A673 (cell line): Measurements from ENCODE around the gene CASKIN2. TPM values are rescaled to one million over a fixed set of nuclear protein-coding genes. Genes with fewer than 3 reads are reported as not detected.
"Not testable (repeated sequence)": the region's sequence is repeated elsewhere in the genome, so short reads cannot be mapped to it uniquely, and the experiment has no call there.

Source experiments
- BruUV-seq: library from RNA; stranded (reverse); fragments of 400-500 nt; replicated peaks from 2 replicates; lab custom pipeline; 2021; lab: Mats Ljungman, UMichigan
- CTCF ChIA-PET: fragments of 300-600 bp; sonication (Branson Sonifier 250); formaldehyde crosslinking; loops from one replicate; lab custom pipeline; 2022; ENCODE audit warnings: antibody characterized with exemption; lab: Charles Lee
- POLR2A ChIA-PET: fragments of 300-600 bp; sonication (Branson Sonifier 250); formaldehyde crosslinking; loops from one replicate; lab custom pipeline; 2022; ENCODE audit warnings: antibody characterized with exemption; ENCODE audit not compliant: low non-redundant PET; lab: Charles Lee
- DNase-seq: peaks from one replicate; pipeline ENCODE4 v3.0.0-alpha.2; 2015; ENCODE audit warnings: low spot score
- H3K27ac ChIP-seq: fragments of 200-600 bp; sonication (generic); 2 replicates; pipeline ENCODE4 v1.5.1; 2016; ENCODE audit warnings: mixed run types, low read depth, mild to moderate bottlenecking, mixed read lengths, antibody characterized with exemption, low read length; ENCODE audit not compliant: poor library complexity, severe bottlenecking
- H3K27me3 ChIP-seq: fragments of 200-600 bp; sonication (generic); replicated peaks from 2 replicates; pipeline ENCODE4 v1.6.1; 2017; ENCODE audit warnings: mixed run types, low read depth, mild to moderate bottlenecking, mixed read lengths, antibody characterized with exemption, low read length; ENCODE audit not compliant: insufficient read depth, poor library complexity
- H3K36me3 ChIP-seq: fragments of 200-600 bp; sonication (generic); 2 replicates; pipeline ENCODE4 v1.6.1; 2016; ENCODE audit warnings: mixed run types, mild to moderate bottlenecking, mixed read lengths, antibody characterized with exemption, low read length; ENCODE audit not compliant: insufficient read depth, poor library complexity, severe bottlenecking
- H3K4me1 ChIP-seq: fragments of 200-600 bp; sonication (generic); 2 replicates; pipeline ENCODE4 v1.6.1; 2017; ENCODE audit warnings: mixed run types, mild to moderate bottlenecking, mixed read lengths, antibody characterized with exemption, low read length; ENCODE audit not compliant: insufficient read depth, poor library complexity, severe bottlenecking
- H3K4me3 ChIP-seq: fragments of 200-600 bp; sonication (generic); 2 replicates; pipeline ENCODE4 v1.5.1; 2016; ENCODE audit warnings: low read depth, mixed run types, mild to moderate bottlenecking, mixed read lengths, low read length; ENCODE audit not compliant: poor library complexity, severe bottlenecking
- H3K9me3 ChIP-seq: fragments of 200-600 bp; sonication (generic); 2 replicates; pipeline ENCODE4 v1.6.1; 2016; ENCODE audit warnings: mixed run types, low read depth, mild to moderate bottlenecking, mixed read lengths, antibody characterized with exemption, low read length; ENCODE audit not compliant: poor library complexity, severe bottlenecking
- CTCF ChIP-seq: fragments of 300-800, 200-600 bp; sonication (generic); conservative IDR thresholded peaks from 2 replicates; pipeline ENCODE4 v1.5.1; 2017; ENCODE audit warnings: low read depth, mild to moderate bottlenecking, antibody characterized with exemption, low read length, moderate library complexity, mixed read lengths
- EZH2 ChIP-seq: fragments of 200-600 bp; sonication (generic); IDR thresholded peaks from 2 replicates; pipeline ENCODE4 v1.6.1; 2017; ENCODE audit warnings: borderline replicate concordance, low read depth, mild to moderate bottlenecking, mixed read lengths, antibody characterized with exemption, low read length; ENCODE audit not compliant: poor library complexity, severe bottlenecking
- intact Hi-C: fragments of 100-400 bp; cut with micrococcal nuclease; formaldehyde crosslinking; loops from one replicate; pipeline ENCODE4 v1.10.0; 2022; ENCODE audit not compliant: unreplicated experiment
- total RNA-seq: library from RNA; stranded (reverse); gene quantifications from 2 replicates; pipeline ENCODE4 v1.2.3, GENCODE V29; 2021

CASKIN2 gene
- total RNA-seq, 1 experiment from 2014 or later, result 32.6 TPM

GRCh38 chr17:75481194-75482068, 33.9 kb downstream of the CASKIN2 start:
- DNase-seq, result no peak
- ChIA-PET CTCF (interaction anchor here (0.5 to 0.6 kb wide), 2 partner anchors 11 to 44 kb away, joined by 3 to 5 read pairs; partner anchors contain the start of gene LLGL2), POLR2A (no interaction called here)
- H3K9me3 ChIP-seq, result no peaks in the 10 kb centered on the region
- intact Hi-C loops, result no loop called here
- no peaks in the 10 kb centered on the region for H3K27me3 ChIP-seq
- TF ChIP-seq EZH2 (no peak), CTCF (no peak)
- BruUV-seq, result no TSS peak
- H3K4me1 ChIP-seq, result no peaks in the 10 kb centered on the region
- no peak overlapping the region for H3K4me3 ChIP-seq
- H3K27ac ChIP-seq, result no peak overlapping the region
- H3K36me3 ChIP-seq, result no peaks in the 10 kb centered on the region

GRCh38 chr17:75480281-75480680, 35.1 kb downstream of the CASKIN2 start:
- CTCF ChIA-PET, result interaction anchor here (0.5 to 0.6 kb wide), 2 partner anchors 10 to 45 kb away, joined by 3 to 5 read pairs; partner anchors contain the start of gene LLGL2

GRCh38 chr17:75478508-75478907, 36.8 kb downstream of the CASKIN2 start:
- DNase-seq, result no peak
- H3K27ac ChIP-seq, result no peak overlapping the region
- no peaks in the 10 kb centered on the region for H3K9me3 ChIP-seq
- ChIA-PET POLR2A (no interaction called here), CTCF (no interaction called here)
- BruUV-seq, result TSS peak; percentile 46
- no peak for TF ChIP-seq CTCF
- no peak for TF ChIP-seq EZH2
- no peaks in the 10 kb centered on the region for H3K27me3 ChIP-seq
- intact Hi-C loops, result no loop called here
- no peak overlapping the region for H3K4me3 ChIP-seq
- no peaks in the 10 kb centered on the region for H3K36me3 ChIP-seq
- no peaks in the 10 kb centered on the region for H3K4me1 ChIP-seq

More at GRCh38 chr17:75480281-75480680, 35.1 kb downstream of the CASKIN2 start:
- DNase-seq, result no peak
- Histone ChIP-seq H3K27ac (no peak overlapping the region), H3K4me3 (no peak overlapping the region), H3K9me3 (no peaks in the 10 kb centered on the region), H3K4me1 (no peaks in the 10 kb centered on the region), H3K36me3 (no peaks in the 10 kb centered on the region), H3K27me3 (no peaks in the 10 kb centered on the region)
- intact Hi-C loops, result no loop called here
- no TSS peak for BruUV-seq
- TF ChIP-seq EZH2 (no peak), CTCF (no peak)
- POLR2A ChIA-PET, result no interaction called here

DNA sequence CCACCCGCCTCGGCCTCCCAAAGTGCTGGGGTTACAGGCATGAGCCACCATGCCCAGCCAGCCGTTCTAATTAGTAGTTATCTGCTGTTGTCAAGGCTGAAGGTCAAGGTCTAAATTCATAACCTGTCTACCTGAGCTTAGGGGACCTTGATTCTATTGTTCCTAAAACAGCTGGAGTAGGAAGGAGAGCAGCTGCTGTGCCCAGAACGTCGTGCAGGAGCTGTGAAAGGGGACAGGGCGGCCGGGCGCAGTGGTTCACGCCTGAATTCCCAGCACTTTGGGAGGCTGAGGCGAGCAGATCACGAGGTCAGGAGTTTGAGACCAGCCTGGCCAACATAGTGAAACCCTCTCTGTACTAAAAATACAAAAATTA, 37.9 kb downstream of the CASKIN2 start:
- H3K4me3 ChIP-seq, DNase-seq, H3K27me3 ChIP-seq, H3K36me3 ChIP-seq, POLR2A ChIA-PET, H3K9me3 ChIP-seq, BruUV-seq, H3K4me1 ChIP-seq, intact Hi-C loops, H3K27ac ChIP-seq: not testable (repeated sequence)
- CTCF ChIA-PET, result interaction anchor here (0.7 kb wide), 1 partner anchor 10 kb away, joined by 4 read pairs; no protein-coding TSS in a partner anchor
